CD14-positive monocyte (primary cell): ENCODE measurements around the gene TYRP1. TPM values are rescaled to one million over a fixed set of nuclear protein-coding genes. Genes with fewer than 3 reads are reported as not detected.

Experiments used
- DNase-seq, 3 donors: peaks; one replicate each; pipeline ENCODE4 v3.0.0-alpha.2; 2011 to 2022
- H2AFZ ChIP-seq: 2 replicates; pipeline ENCODE4 v1.6.0; 2012; ENCODE audit warnings: mild to moderate bottlenecking, low read depth, low read length, inconsistent platforms; ENCODE audit not compliant: insufficient read depth, poor library complexity, severe bottlenecking
- H3K27ac ChIP-seq, 2 donors: 1 replicate in 1 of 2; 2 replicates in 1 of 2; pipeline ENCODE4 v1.5.1; 2012 to 2013; ENCODE audit warnings: low read length in 2 of 2, control low read depth in 1 of 2, inconsistent platforms in 1 of 2, low read depth in 1 of 2, mild to moderate bottlenecking in 1 of 2
- H3K27me3 ChIP-seq, 2 donors: one replicate each; pipeline versions ENCODE4 v1.6.0 to v1.6.1; 2011 to 2013; ENCODE audit warnings: low read length in 2 of 2; ENCODE audit not compliant: control insufficient read depth in 2 of 2, insufficient read depth in 2 of 2
- H3K36me3 ChIP-seq, 2 donors: replicated peaks in 1 of 2; 1 replicate in 1 of 2; 2 replicates in 1 of 2; pipeline versions ENCODE4 v1.5.1 to v1.6.1; 2012 to 2013; ENCODE audit warnings: low read length in 2 of 2, control low read depth in 1 of 2, inconsistent platforms in 1 of 2, mild to moderate bottlenecking in 1 of 2; ENCODE audit not compliant: insufficient read depth in 2 of 2, control insufficient read depth in 1 of 2
- H3K4me1 ChIP-seq, 2 donors: 1 replicate in 1 of 2; 2 replicates in 1 of 2; pipeline versions ENCODE4 v1.5.1 to v1.6.1; 2012 to 2013; ENCODE audit warnings: low read length in 2 of 2, control low read depth in 1 of 2, inconsistent platforms in 1 of 2, mild to moderate bottlenecking in 1 of 2, moderate library complexity in 1 of 2; ENCODE audit not compliant: insufficient read depth in 2 of 2, control insufficient read depth in 1 of 2
- H3K4me2 ChIP-seq: replicated peaks from 2 replicates; pipeline ENCODE3; 2012; ENCODE audit warnings: low read length, moderate library complexity, mild to moderate bottlenecking; ENCODE audit not compliant: poor library complexity, severe bottlenecking; ENCODE audit errors: extremely low read depth
- H3K4me3 ChIP-seq, 3 experiments: fragments of 200-600 bp in 1 of 3; sonication (generic) in 1 of 3; replicated peaks in 1 of 3; 1 replicate in 2 of 3; 2 replicates in 1 of 3; pipeline ENCODE4 v1.5.1; 2011 to 2013; ENCODE audit warnings: low read length in 3 of 3, mild to moderate bottlenecking in 3 of 3, control low read depth in 2 of 3, low read depth in 2 of 3, inconsistent platforms in 1 of 3, moderate library complexity in 1 of 3
- H3K79me2 ChIP-seq: 2 replicates; pipeline ENCODE4 v1.6.0; 2012; ENCODE audit warnings: mild to moderate bottlenecking, control low read depth, inconsistent platforms, low read length, moderate library complexity; ENCODE audit not compliant: insufficient read depth
- H3K9ac ChIP-seq: 2 replicates; pipeline ENCODE4 v1.6.0; 2017; ENCODE audit warnings: low read length, mild to moderate bottlenecking; ENCODE audit not compliant: insufficient read depth, poor library complexity, severe bottlenecking
- H3K9me3 ChIP-seq, 2 donors: replicated peaks in 1 of 2; 1 replicate in 1 of 2; 2 replicates in 1 of 2; pipeline versions ENCODE4 v1.5.1 to v1.6.1; 2012 to 2013; ENCODE audit warnings: low read length in 2 of 2, control low read depth in 1 of 2; ENCODE audit not compliant: control insufficient read depth in 1 of 2, insufficient read depth in 1 of 2
- H4K20me1 ChIP-seq: 2 replicates; pipeline ENCODE4 v1.6.0; 2012; ENCODE audit warnings: mild to moderate bottlenecking, low read length, control low read depth, moderate library complexity; ENCODE audit not compliant: insufficient read depth
- H3K27ac Mint-ChIP-seq, 7 donors: one replicate each; pipeline ENCODE4 v1.8.0; 2020; ENCODE audit warnings: mild to moderate bottlenecking in 7 of 7, mixed read lengths in 7 of 7, moderate library complexity in 6 of 7, inconsistent platforms in 2 of 7
- H3K27me3 Mint-ChIP-seq, 3 donors: one replicate each; pipeline ENCODE4 v1.8.0; 2021 to 2022; ENCODE audit warnings: low read depth in 3 of 3, mild to moderate bottlenecking in 3 of 3, mixed read lengths in 3 of 3, moderate library complexity in 3 of 3, inconsistent platforms in 1 of 3
- H3K36me3 Mint-ChIP-seq, 2 donors: one replicate each; pipeline ENCODE4 v1.8.0; 2020; ENCODE audit warnings: mixed read lengths in 2 of 2, inconsistent platforms in 1 of 2, mild to moderate bottlenecking in 1 of 2
- H3K4me1 Mint-ChIP-seq: one replicate; pipeline ENCODE4 v1.8.0; 2020; ENCODE audit warnings: mild to moderate bottlenecking, mixed read lengths
- H3K4me3 Mint-ChIP-seq, 2 donors: one replicate each; pipeline ENCODE4 v1.8.0; 2020; ENCODE audit warnings: mild to moderate bottlenecking in 2 of 2, mixed read lengths in 2 of 2, moderate library complexity in 1 of 2
- H3K9me3 Mint-ChIP-seq, 7 donors: one replicate each; pipeline ENCODE4 v1.8.0; 2020 to 2022; ENCODE audit warnings: mixed read lengths in 7 of 7, mild to moderate bottlenecking in 6 of 7, moderate library complexity in 6 of 7, inconsistent platforms in 2 of 7
- WGBS: methylation state at CpG from one replicate; pipeline ENCODE4 v1.1.5; 2013; ENCODE audit warnings: missing lambda C conversion rate; ENCODE audit not compliant: insufficient coverage; 5-methylcytosine and 5-hydroxymethylcytosine counted together
- intact Hi-C, 2 donors: fragments of 100-400 bp; cut with micrococcal nuclease; formaldehyde crosslinking; loops; one replicate each; pipeline versions ENCODE4 v1.15.0 to v1.15.1; 2023
- polyA plus RNA-seq, 3 donors: library from polyadenylated mRNA; depleted of rRNA in 1 of 3; unstranded in 2 of 3; stranded (reverse) in 1 of 3; fragments of 300-500 nt in 2 of 3; fragments of >200 nt in 1 of 3; fragmentation: Illumina TruSeq in 2 of 3; gene quantifications; 1 replicate in 2 of 3; 2 replicates in 1 of 3; pipeline ENCODE4 v1.2.3, GENCODE V29; 2012 to 2021
- TF ChIP-seq, protein P1 (sequence below): fragments of 200-600 bp; IDR thresholded peaks from one replicate; pipeline ENCODE4 v1.8.0; 2022; ENCODE audit warnings: antibody characterized with exemption, mild to moderate bottlenecking

TYRP1 gene
- polyA plus RNA-seq, 3 donors: not detected

DNA sequence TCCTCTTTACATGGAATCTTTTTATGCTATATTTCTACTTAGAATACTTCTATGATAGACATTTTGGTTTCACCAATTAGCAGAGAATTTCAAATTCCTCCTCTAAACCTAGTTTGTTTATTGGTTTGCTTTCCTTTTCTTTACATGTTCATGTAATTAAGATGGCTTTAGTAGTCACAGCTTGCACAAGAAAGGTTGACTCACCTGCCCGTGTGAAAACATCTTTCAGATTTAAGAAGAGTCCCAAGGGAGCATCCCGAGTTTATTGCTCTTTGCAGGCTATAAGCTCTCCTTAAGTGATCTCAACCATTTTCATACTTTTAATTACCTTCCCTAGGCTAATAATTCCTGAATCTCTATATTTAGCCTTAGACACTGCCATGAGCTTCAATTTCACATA, 28.9 kb downstream of the TYRP1 start:
- H2AFZ ChIP-seq: no peak overlapping the region
- no peak overlapping the region for H3K4me3 ChIP-seq
- H3K27ac Mint-ChIP-seq: no peak overlapping the region
- H3K36me3 Mint-ChIP-seq: no peaks in the 10 kb centered on the region
- no peak overlapping the region for H3K27ac ChIP-seq
- H3K4me1 Mint-ChIP-seq: no peaks in the 10 kb centered on the region
- no peak overlapping the region for H3K9ac ChIP-seq
- H3K9me3 Mint-ChIP-seq: peaks cover 0 to 1% (median 0%) of the 10 kb centered on the region in 7 donors
- WGBS: 70% methylated on average over 1 of the region's 2 CpGs
- no peak overlapping the region for H3K4me2 ChIP-seq
- no peaks in the 10 kb centered on the region for H3K9me3 ChIP-seq
- DNase-seq: no peak
- no peaks in the 10 kb centered on the region for H3K27me3 ChIP-seq
- intact Hi-C loops: no loop called here
- H3K4me1 ChIP-seq: no peaks in the 10 kb centered on the region
- TF ChIP-seq, protein P1, sequence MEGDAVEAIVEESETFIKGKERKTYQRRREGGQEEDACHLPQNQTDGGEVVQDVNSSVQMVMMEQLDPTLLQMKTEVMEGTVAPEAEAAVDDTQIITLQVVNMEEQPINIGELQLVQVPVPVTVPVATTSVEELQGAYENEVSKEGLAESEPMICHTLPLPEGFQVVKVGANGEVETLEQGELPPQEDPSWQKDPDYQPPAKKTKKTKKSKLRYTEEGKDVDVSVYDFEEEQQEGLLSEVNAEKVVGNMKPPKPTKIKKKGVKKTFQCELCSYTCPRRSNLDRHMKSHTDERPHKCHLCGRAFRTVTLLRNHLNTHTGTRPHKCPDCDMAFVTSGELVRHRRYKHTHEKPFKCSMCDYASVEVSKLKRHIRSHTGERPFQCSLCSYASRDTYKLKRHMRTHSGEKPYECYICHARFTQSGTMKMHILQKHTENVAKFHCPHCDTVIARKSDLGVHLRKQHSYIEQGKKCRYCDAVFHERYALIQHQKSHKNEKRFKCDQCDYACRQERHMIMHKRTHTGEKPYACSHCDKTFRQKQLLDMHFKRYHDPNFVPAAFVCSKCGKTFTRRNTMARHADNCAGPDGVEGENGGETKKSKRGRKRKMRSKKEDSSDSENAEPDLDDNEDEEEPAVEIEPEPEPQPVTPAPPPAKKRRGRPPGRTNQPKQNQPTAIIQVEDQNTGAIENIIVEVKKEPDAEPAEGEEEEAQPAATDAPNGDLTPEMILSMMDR: no peak
- H3K27me3 Mint-ChIP-seq: peaks cover 0 to 3% (median 0%) of the 10 kb centered on the region in 3 donors
- H4K20me1 ChIP-seq: no peaks in the 10 kb centered on the region
- H3K36me3 ChIP-seq: no peaks in the 10 kb centered on the region
- H3K79me2 ChIP-seq: no peaks in the 10 kb centered on the region
- H3K4me3 Mint-ChIP-seq: no peak overlapping the region

- no peaks in the 10 kb centered on the region for H3K79me2 ChIP-seq
- no peaks in the 10 kb centered on the region for H4K20me1 ChIP-seq
- H3K9ac ChIP-seq: no peak overlapping the region
- no peak overlapping the region for H3K4me3 ChIP-seq
- TF ChIP-seq, protein P1: no peak
- H3K9me3 ChIP-seq: no peaks in the 10 kb centered on the region
- no peaks in the 10 kb centered on the region for H3K36me3 ChIP-seq
- H3K27me3 ChIP-seq: no peaks in the 10 kb centered on the region
- WGBS: 68% methylated on average over 2 of the region's 5 CpGs
- no peaks in the 10 kb centered on the region for H3K36me3 Mint-ChIP-seq
- H3K27me3 Mint-ChIP-seq: no peaks in the 10 kb centered on the region
- peaks cover 0 to 1% (median 0%) of the 10 kb centered on the region in 7 donors for H3K9me3 Mint-ChIP-seq
- H3K4me1 ChIP-seq: no peaks in the 10 kb centered on the region
- no peaks in the 10 kb centered on the region for H3K4me1 Mint-ChIP-seq
- no peak overlapping the region for H3K27ac ChIP-seq
- no peak overlapping the region for H2AFZ ChIP-seq
- H3K4me2 ChIP-seq: no peak overlapping the region
- no peak overlapping the region for H3K4me3 Mint-ChIP-seq
- DNase-seq: no peak
- no peak overlapping the region for H3K27ac Mint-ChIP-seq
- intact Hi-C loops: no loop called here
These were observed 30.3 kb downstream of the TYRP1 start for GRCh38 chr9:12723409-12724028.
